Measurements from ENCODE around the gene TPSD1.
"Not testable (repeated sequence)": the region's sequence is repeated elsewhere in the genome, so short reads cannot be mapped to it uniquely, and the experiment has no call there.

DNA sequence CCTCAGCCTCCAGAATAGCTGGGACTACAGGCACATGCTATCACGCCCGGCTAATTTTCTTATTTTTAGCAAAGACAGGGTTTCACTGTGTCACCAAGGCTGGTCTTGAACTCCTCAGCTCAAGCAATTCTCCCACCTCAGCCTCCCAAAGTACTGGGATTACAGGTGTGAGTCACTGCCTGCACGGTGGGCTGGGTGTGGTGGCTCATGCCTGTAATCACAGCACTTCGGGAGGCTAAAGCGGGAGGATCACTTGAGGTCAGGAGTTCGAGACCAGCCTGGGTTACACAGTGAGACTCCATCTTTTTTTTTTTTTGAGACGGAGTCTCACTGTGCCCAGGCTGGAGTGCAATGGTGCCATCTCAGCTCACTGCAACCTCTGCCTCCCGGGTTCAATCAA lies 36.9 kb downstream of the TPSD1 start:
- not testable (repeated sequence) for TF ChIP-seq CEBPB (IDR thresholded peaks at IDR 0.05); EP300 (IDR thresholded peaks at IDR 0.05); RAD21 (conservative IDR thresholded peaks at IDR 0.05 in 1 of 2, IDR thresholded peaks at IDR 0.05 in 1 of 2); RFX5 (IDR thresholded peaks at IDR 0.05); HOXA7 (CRISPR knock-in tag; IDR thresholded peaks at IDR 0.05); RARB (CRISPR knock-in tag; IDR thresholded peaks at IDR 0.05); KDM5A (IDR thresholded peaks at IDR 0.05); POLR2AphosphoS2 (conservative IDR thresholded peaks at IDR 0.05; ENCODE audit: low read length); MAZ (IDR thresholded peaks at IDR 0.05; ENCODE audit: borderline replicate concordance, low read depth, low read length)
- TF ChIP-seq, protein P1, sequence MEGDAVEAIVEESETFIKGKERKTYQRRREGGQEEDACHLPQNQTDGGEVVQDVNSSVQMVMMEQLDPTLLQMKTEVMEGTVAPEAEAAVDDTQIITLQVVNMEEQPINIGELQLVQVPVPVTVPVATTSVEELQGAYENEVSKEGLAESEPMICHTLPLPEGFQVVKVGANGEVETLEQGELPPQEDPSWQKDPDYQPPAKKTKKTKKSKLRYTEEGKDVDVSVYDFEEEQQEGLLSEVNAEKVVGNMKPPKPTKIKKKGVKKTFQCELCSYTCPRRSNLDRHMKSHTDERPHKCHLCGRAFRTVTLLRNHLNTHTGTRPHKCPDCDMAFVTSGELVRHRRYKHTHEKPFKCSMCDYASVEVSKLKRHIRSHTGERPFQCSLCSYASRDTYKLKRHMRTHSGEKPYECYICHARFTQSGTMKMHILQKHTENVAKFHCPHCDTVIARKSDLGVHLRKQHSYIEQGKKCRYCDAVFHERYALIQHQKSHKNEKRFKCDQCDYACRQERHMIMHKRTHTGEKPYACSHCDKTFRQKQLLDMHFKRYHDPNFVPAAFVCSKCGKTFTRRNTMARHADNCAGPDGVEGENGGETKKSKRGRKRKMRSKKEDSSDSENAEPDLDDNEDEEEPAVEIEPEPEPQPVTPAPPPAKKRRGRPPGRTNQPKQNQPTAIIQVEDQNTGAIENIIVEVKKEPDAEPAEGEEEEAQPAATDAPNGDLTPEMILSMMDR (IDR thresholded peaks at IDR 0.05): not testable (repeated sequence)

Measured in A549 (cell line).